Hepatocyte (in vitro differentiated cells): ENCODE data around the gene WDR6.

Experiments used
- CTCF ChIP-seq: fragments of 200-600 bp; sonication (generic); IDR thresholded peaks from 2 replicates; pipeline ENCODE4 v1.5.1; 2016; ENCODE audit warnings: antibody characterized with exemption, mild to moderate bottlenecking; ENCODE audit not compliant: poor library complexity
- EZH2 ChIP-seq: fragments of 200-600 bp; sonication (generic); IDR thresholded peaks from 2 replicates; pipeline ENCODE4 v1.6.1; 2016; ENCODE audit warnings: antibody characterized with exemption, mild to moderate bottlenecking, borderline replicate concordance

- no peak for TF ChIP-seq CTCF
- TF ChIP-seq EZH2, result no peak
Measured at GRCh38 chr3:49019941-49020329, 12.7 kb downstream of the WDR6 start.
